Measurements from ENCODE around the gene WNK2. TPM values are rescaled to one million over a fixed set of nuclear protein-coding genes. Genes with fewer than 3 reads are reported as not detected.

WNK2 gene
- total and polyA plus RNA-seq, 2 of the 4 experiments (the other 2 are of a cell fraction), result not detected

GRCh38 chr9:93222890-93223259 is 38.9 kb downstream of the WNK2 start:
- DNase-seq (no peak), ATAC-seq (ENCODE audit: low read depth) (no peak)
- H3K4me2 ChIP-seq (ENCODE audit: low read depth, low read length), result no peak overlapping the region
- no TSS peak for BruUV-seq (replicated peaks)
- no peak overlapping the region for H3K4ac ChIP-seq (ENCODE audit: low read depth, low read length)
- H3K9ac ChIP-seq (ENCODE audit: low read depth, low read length), result no peak overlapping the region
- no CpG with 5 or more reads among the region's 7 CpGs for WGBS, 2 experiments (ENCODE audit: extremely low coverage in 2 of 2, insufficient read length in 1 of 2)
- H3K56ac ChIP-seq (ENCODE audit: extremely low read depth, insufficient read depth, low read length), result no peak overlapping the region
- no peaks in the 10 kb centered on the region; the same call in 1 of the 2 replicates for H3K4me1 ChIP-seq (ENCODE audit: control insufficient read depth, insufficient read depth, low read length)
- H2BK20ac ChIP-seq (ENCODE audit: low read depth, low read length), result no peak overlapping the region
- no peaks in the 10 kb centered on the region; the same call in 1 of the 2 replicates for H3K27me3 ChIP-seq (ENCODE audit: control insufficient read depth, insufficient read depth, low read length)
- no peaks in the 10 kb centered on the region for H3K79me1 ChIP-seq (ENCODE audit: low read depth in 1 of 2, low read length in 2 of 2)
- intact Hi-C loops (cut with micrococcal nuclease) (no loop called here), in situ Hi-C loops (cut with MboI; ENCODE audit: low sequenced_read_pairs) (no loop called here), dilution Hi-C loops (cut with HindIII; ENCODE audit: low sequenced_read_pairs, unreplicated experiment) (no loop called here)
- no peaks in the 10 kb centered on the region for H3K36me3 ChIP-seq (ENCODE audit: control insufficient read depth, insufficient read depth, low read length)
- H4K5ac ChIP-seq (ENCODE audit: low read depth, low read length), result no peak overlapping the region
- H2AK9ac ChIP-seq (replicated peaks; ENCODE audit: low read depth, low read length, poor library complexity), result no peak overlapping the region
- H3K18ac ChIP-seq (ENCODE audit: low read depth, low read length), result no peak overlapping the region
- H4K20me1 ChIP-seq (ENCODE audit: insufficient read depth, low read length), result no peaks in the 10 kb centered on the region
- H3K23ac ChIP-seq (ENCODE audit: low read depth, low read length), result no peak overlapping the region
- no peak overlapping the region for H2AK5ac ChIP-seq (ENCODE audit: low read depth, low read length)
- no peak overlapping the region for H3K14ac ChIP-seq (replicated peaks; ENCODE audit: low read depth, low read length)
- no peak overlapping the region for H3K27ac ChIP-seq (ENCODE audit: insufficient read depth, low read length)
- H4K8ac ChIP-seq (ENCODE audit: low read depth in 2 of 2, low read length in 2 of 2), result no peak overlapping the region
- TF ChIP-seq BHLHE40 (IDR thresholded peaks at IDR 0.05; ENCODE audit: low read depth, low read length), result no peak
- TF ChIP-seq, protein P1, sequence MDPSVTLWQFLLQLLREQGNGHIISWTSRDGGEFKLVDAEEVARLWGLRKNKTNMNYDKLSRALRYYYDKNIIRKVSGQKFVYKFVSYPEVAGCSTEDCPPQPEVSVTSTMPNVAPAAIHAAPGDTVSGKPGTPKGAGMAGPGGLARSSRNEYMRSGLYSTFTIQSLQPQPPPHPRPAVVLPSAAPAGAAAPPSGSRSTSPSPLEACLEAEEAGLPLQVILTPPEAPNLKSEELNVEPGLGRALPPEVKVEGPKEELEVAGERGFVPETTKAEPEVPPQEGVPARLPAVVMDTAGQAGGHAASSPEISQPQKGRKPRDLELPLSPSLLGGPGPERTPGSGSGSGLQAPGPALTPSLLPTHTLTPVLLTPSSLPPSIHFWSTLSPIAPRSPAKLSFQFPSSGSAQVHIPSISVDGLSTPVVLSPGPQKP (IDR thresholded peaks at IDR 0.05; ENCODE audit: borderline replicate concordance, low read depth, low read length), result no peak
- no peak for TF ChIP-seq CTCF (conservative IDR thresholded peaks at IDR 0.05; ENCODE audit: low read depth, low read length)
- no peak for TF ChIP-seq SMC3 (IDR thresholded peaks at IDR 0.05; ENCODE audit: low read depth, low read length)
- no peak for TF ChIP-seq NFE2L2 (IDR thresholded peaks at IDR 0.05; ENCODE audit: low read depth, low read length)
- TF ChIP-seq FOS (IDR thresholded peaks at IDR 0.05; ENCODE audit: low read depth, low read length), result no peak
- TF ChIP-seq MAFK (IDR thresholded peaks at IDR 0.05; ENCODE audit: low read depth, low read length), result no peak
- TF ChIP-seq RCOR1 (IDR thresholded peaks at IDR 0.05; ENCODE audit: insufficient replicate concordance, low read length), result no peak
- TF ChIP-seq RFX5 (IDR thresholded peaks at IDR 0.05; ENCODE audit: low read depth, low read length), result no peak
- no peak for TF ChIP-seq POLR2A (IDR thresholded peaks at IDR 0.05; ENCODE audit: low read depth, low read length)
- no peak for TF ChIP-seq MXI1 (IDR thresholded peaks at IDR 0.05; ENCODE audit: borderline replicate concordance, low read depth, low read length)
- no peak for TF ChIP-seq RAD21 (IDR thresholded peaks at IDR 0.05; ENCODE audit: low read length)
- no peak for TF ChIP-seq MAZ (IDR thresholded peaks at IDR 0.05; ENCODE audit: borderline replicate concordance, low read depth, low read length)
- ChIA-PET POLR2A (ENCODE audit: unreplicated experiment) (no interaction called here), CTCF (no interaction called here)
- H2BK120ac ChIP-seq (ENCODE audit: low read depth, low read length), result no peak overlapping the region
- H2AFZ ChIP-seq (replicated peaks; ENCODE audit: low read length, poor library complexity), result no peak overlapping the region
- no peak overlapping the region for H2BK15ac ChIP-seq (ENCODE audit: low read depth, low read length)
- H3K9me3 ChIP-seq (ENCODE audit: control insufficient read depth, insufficient read depth, low read length), result no peaks in the 10 kb centered on the region
- H3K9me1 ChIP-seq (ENCODE audit: insufficient read depth, low read length), result no peaks in the 10 kb centered on the region
- no peak overlapping the region for H4K91ac ChIP-seq (ENCODE audit: insufficient read depth, low read depth, low read length)
- no peak overlapping the region for H3K4me3 ChIP-seq (ENCODE audit: insufficient read depth, low read depth, low read length)
- no peak overlapping the region for H2BK5ac ChIP-seq (ENCODE audit: low read depth, low read length, poor library complexity, severe bottlenecking)

Measured in IMR-90 (cell line).